ENCODE results near the gene BOC.

BOC gene

DNA sequence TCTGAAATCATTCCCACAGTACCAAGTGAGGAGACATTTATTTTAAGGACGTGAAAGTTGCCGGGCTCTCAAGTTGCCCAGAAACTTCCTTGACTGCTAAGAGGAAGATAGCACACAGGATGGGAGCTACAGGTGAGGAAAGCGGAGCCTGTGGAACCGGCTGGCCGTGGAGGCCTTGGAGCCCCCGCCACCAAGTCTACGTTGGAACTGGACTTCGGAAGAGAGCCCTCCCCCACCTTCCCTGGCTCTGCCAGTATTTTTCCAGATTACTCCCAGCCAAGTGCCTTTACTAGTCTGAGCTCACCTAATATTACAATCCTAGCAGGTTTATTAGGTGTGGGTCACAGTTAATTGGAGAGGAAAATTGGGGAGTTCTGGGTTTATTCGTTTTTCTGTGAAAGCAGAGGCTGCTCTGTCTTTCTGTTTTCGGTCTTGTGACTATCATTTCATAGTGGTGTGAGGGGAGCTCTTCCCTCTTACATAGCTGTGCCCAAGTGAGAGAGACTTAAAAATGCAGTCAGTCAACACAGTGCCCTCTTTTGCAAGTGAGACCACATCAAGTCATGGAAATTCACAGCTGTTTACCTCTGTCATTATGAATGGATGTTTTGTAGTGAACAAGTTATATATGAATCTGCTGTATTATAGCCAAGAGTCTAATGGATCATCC is 6.8 kb downstream of the BOC start:
- TF ChIP-seq, protein P1, sequence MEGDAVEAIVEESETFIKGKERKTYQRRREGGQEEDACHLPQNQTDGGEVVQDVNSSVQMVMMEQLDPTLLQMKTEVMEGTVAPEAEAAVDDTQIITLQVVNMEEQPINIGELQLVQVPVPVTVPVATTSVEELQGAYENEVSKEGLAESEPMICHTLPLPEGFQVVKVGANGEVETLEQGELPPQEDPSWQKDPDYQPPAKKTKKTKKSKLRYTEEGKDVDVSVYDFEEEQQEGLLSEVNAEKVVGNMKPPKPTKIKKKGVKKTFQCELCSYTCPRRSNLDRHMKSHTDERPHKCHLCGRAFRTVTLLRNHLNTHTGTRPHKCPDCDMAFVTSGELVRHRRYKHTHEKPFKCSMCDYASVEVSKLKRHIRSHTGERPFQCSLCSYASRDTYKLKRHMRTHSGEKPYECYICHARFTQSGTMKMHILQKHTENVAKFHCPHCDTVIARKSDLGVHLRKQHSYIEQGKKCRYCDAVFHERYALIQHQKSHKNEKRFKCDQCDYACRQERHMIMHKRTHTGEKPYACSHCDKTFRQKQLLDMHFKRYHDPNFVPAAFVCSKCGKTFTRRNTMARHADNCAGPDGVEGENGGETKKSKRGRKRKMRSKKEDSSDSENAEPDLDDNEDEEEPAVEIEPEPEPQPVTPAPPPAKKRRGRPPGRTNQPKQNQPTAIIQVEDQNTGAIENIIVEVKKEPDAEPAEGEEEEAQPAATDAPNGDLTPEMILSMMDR (IDR thresholded peaks at IDR 0.05; ENCODE audit: insufficient read depth, low read depth, low read length, missing control alignments): no peak
- H3K4me3 ChIP-seq (ENCODE audit: low read length): no peak overlapping the region
- DNase-seq (ENCODE audit: low read depth): no peak

DNA sequence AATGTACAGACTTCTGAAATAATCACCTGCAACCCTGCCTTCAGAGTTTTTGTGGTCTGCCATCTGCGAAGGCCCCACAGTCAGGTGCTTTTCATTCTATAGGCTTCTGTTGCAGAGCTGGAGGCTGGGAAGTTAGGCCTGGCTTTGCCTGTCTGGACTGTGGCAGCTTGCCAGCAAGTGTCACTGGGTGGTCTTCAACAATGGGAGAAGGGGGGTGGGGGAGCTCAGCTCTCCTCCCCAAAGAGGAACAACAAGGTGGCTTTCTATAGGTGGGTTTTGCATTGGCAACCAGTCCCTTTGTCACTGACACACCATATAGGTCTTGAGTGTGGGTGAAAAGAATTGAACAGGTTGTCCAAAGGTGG is 7.3 kb downstream of the BOC start:
- TF ChIP-seq, protein P1 (IDR thresholded peaks at IDR 0.05; ENCODE audit: insufficient read depth, low read depth, low read length, missing control alignments): no peak
- no peak overlapping the region for H3K4me3 ChIP-seq (ENCODE audit: low read length)
- no peak for DNase-seq (ENCODE audit: low read depth)

DNA sequence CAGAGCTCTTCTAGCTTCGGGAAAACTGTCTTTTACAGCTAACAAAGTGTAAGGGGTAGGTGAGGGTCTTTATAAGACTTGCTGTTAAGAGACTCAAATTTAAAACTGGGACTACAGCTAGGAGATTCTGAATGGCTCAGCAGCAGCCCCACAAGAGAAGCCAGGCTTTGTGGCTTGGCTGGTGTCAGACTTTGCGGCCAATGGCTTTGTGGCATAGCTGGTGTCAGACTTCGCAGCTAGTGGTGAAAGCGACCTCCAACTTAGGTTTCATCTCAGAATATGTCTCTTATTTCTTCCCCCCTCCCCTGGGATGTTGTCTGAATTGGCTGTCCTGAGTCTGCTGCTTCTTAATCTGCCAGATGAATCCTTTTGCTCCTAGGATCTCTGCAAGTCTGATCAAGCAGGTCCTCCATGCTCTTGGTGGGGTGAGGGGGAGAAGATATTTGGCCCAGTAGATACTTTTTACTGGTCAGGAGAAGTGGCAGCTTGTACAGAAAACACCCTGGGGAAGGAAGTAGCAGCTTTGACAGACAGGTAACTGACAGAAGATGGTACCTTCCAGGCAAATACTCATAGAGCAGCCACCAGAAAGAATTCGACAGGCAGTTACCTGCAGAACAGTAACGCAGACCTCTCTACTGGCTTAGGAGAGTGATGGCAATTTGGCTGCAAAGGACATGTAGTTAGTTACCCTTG is 8.4 kb downstream of the BOC start:
- H3K4me3 ChIP-seq (ENCODE audit: low read length): no peak overlapping the region
- peak; percentile 68 for DNase-seq (ENCODE audit: low read depth)
- TF ChIP-seq, protein P1 (IDR thresholded peaks at IDR 0.05; ENCODE audit: insufficient read depth, low read depth, low read length, missing control alignments): no peak

DNA sequence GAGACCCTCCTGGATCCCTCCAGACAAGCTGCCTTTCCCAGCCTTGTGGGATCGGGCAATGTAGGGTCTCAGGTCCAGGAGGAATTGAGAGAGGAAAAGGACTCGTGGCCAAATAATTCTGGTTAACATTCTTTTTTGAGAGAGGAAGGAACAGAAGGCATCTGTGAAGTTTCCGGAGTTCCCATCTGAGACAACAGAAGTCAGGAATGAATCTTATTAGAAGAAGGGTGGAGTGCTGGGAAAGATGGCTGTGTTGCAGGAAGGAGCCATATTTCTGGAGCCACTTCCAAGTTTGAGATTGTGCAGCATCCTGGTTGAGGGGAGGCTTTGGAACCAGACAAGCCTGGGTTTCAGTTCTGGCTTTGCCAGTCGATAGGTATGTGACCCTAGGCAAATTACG is 9.4 kb downstream of the BOC start:
- DNase-seq (ENCODE audit: low read depth): no peak
- TF ChIP-seq, protein P1 (IDR thresholded peaks at IDR 0.05; ENCODE audit: insufficient read depth, low read depth, low read length, missing control alignments): no peak
- no peak overlapping the region for H3K4me3 ChIP-seq (ENCODE audit: low read length)

DNA sequence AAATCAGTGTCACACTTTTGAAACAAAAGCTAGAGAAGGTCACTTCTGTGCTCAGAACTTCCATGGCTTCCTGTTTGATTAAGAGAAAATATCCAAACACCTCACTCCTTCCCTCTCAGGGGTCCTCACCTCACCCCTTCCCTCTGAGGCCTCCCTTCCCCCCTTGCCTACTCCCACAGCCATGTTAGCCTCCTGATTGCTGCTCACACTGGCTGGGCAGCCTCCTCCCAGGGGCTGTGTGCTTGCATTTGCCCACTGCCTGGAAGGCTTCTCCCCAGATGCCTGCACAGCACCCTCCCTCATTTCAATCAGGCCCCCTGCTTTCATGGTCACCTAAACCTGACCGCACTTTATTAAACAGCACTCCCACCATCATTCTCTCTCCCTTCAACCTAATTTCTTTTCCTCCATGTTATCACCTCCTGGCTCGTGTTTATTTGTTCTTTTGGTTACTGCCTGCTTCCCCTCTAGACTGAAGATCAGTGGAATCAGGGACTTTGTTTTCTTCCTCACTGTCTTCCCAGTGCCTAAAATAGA is 10.4 kb downstream of the BOC start:
- TF ChIP-seq, protein P1 (IDR thresholded peaks at IDR 0.05; ENCODE audit: insufficient read depth, low read depth, low read length, missing control alignments): no peak
- no peak for DNase-seq (ENCODE audit: low read depth)
- H3K4me3 ChIP-seq (ENCODE audit: low read length): no peak overlapping the region

DNA sequence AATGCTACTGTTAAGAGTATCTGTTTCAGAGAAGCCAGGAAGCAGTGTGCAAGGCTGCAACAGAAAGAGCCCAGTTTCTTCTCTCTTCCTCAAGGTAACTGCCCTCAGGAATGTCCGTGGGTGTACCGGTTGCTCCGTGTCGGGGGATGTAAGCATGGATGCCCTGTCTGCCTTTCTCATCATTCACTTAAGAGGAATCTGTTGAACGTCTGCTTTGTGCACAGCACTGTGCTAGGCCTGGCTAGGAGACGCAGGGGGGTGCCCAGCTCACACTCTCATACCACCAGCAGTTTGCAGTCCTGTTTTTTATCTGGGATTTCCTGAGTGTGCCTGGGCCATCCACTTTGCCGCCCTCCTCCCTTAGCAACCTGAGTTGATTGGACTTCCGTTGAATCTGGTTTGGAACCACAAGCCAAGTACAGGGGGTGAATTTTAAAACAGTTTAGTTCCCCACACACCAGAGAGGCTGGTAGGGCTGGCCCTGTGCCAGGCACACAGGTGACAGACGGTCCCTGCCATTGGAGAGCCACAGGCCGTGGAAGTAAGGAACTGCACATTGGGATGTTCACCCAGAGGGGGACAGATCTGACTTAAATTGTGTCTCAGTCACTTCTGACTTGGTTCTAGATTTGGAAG is 11.2 kb downstream of the BOC start:
- TF ChIP-seq, protein P1 (IDR thresholded peaks at IDR 0.05; ENCODE audit: insufficient read depth, low read depth, low read length, missing control alignments): no peak
- no peak overlapping the region for H3K4me3 ChIP-seq (ENCODE audit: low read length)
- DNase-seq (ENCODE audit: low read depth): no peak
